Panc1 (cell line): ENCODE measurements around the gene KIAA1671.
"Not testable (repeated sequence)": the region's sequence is repeated elsewhere in the genome, so short reads cannot be mapped to it uniquely, and the experiment has no call there.

ENCODE experiments used
- POLR2AphosphoS5 ChIP-seq: IDR thresholded peaks from 2 replicates; pipeline ENCODE4 v1.6.1; 2012; ENCODE audit warnings: mild to moderate bottlenecking, low read depth, low read length, moderate library complexity
- TF ChIP-seq, protein P1 (sequence below): fragments of 450-650 bp; IDR thresholded peaks from 2 replicates; pipeline ENCODE4 v1.5.1; 2017; ENCODE audit warnings: mild to moderate bottlenecking

DNA sequence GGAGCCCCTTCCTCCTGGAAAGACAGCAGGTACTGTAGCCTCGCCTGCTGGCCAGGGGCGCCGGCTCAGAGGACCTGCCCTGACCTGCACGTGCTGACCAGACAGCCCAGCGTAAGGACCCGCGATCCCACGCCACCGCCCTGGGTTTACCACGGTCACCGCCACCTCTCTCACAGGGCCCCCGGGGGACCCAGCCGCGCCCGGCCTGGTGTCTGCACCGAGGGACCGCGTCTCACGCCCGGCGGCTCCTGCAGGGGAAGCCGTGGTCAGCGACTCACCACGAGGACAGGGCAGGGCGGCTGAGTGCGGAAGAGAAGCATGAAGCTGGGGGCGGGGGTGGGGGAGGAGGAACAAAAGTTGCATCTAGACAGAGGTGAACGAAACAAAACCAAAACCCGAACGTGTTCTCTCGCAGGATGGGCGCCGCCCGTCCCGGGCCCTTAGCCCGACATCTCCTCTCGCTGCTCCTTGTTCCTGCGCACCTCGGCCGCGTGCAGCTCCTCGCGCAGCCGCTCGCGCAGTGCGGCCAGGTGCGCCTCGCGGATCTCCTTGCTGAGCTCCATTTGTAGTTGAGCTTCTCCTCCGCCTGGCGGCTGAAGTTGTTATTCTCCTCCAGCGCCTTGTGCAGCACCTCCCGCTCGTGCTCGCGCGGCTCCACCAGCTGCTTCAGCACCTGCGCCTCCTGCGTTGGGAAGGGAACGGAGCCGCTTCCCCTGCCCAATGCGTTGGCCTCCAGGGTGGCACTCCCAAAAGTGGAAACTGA, 226.5 kb downstream of the KIAA1671 start:
- TF ChIP-seq, protein P1, sequence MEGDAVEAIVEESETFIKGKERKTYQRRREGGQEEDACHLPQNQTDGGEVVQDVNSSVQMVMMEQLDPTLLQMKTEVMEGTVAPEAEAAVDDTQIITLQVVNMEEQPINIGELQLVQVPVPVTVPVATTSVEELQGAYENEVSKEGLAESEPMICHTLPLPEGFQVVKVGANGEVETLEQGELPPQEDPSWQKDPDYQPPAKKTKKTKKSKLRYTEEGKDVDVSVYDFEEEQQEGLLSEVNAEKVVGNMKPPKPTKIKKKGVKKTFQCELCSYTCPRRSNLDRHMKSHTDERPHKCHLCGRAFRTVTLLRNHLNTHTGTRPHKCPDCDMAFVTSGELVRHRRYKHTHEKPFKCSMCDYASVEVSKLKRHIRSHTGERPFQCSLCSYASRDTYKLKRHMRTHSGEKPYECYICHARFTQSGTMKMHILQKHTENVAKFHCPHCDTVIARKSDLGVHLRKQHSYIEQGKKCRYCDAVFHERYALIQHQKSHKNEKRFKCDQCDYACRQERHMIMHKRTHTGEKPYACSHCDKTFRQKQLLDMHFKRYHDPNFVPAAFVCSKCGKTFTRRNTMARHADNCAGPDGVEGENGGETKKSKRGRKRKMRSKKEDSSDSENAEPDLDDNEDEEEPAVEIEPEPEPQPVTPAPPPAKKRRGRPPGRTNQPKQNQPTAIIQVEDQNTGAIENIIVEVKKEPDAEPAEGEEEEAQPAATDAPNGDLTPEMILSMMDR: not testable (repeated sequence)
- TF ChIP-seq POLR2AphosphoS5: not testable (repeated sequence)
